Type B pancreatic cell (in vitro differentiated cells): ENCODE measurements around the gene CEPT1. TPM values are rescaled to one million over a fixed set of nuclear protein-coding genes. Genes with fewer than 3 reads are reported as not detected.

Experiments used
- DNase-seq: peaks from one replicate; pipeline ENCODE4 v3.0.0; 2021; ENCODE audit warnings: mixed read lengths; ENCODE audit not compliant: unreplicated experiment; ENCODE audit errors: extremely low spot score
- H3K27ac Mint-ChIP-seq: 2 replicates; pipeline ENCODE4 v1.8.0; 2021; ENCODE audit warnings: mild to moderate bottlenecking, mixed read lengths
- H3K27me3 Mint-ChIP-seq: 2 replicates; pipeline ENCODE4 v1.8.0; 2021; ENCODE audit warnings: mixed read lengths
- H3K36me3 Mint-ChIP-seq: 2 replicates; pipeline ENCODE4 v1.8.0; 2021; ENCODE audit warnings: mixed read lengths
- H3K4me1 Mint-ChIP-seq: one replicate; pipeline ENCODE4 v1.8.0; 2021; ENCODE audit warnings: mixed read lengths; ENCODE audit not compliant: unreplicated experiment
- H3K4me3 Mint-ChIP-seq: 2 replicates; pipeline ENCODE4 v1.8.0; 2021; ENCODE audit warnings: mild to moderate bottlenecking, mixed read lengths
- H3K9me3 Mint-ChIP-seq: 2 replicates; pipeline ENCODE4 v1.8.0; 2021; ENCODE audit warnings: mixed read lengths
- CTCF ChIP-seq: fragments of 200-600 bp; sonication (generic); conservative IDR thresholded peaks from 2 replicates; pipeline ENCODE4 v1.5.0; 2021; ENCODE audit warnings: antibody characterized with exemption, mild to moderate bottlenecking
- total RNA-seq: library from RNA; stranded (reverse); gene quantifications from 2 replicates; pipeline ENCODE4 v1.2.1, GENCODE V29; 2021; ENCODE audit warnings: low replicate concordance

CEPT1 gene
- total RNA-seq, 1 donor from 2014 or later = 41.0 TPM

DNA sequence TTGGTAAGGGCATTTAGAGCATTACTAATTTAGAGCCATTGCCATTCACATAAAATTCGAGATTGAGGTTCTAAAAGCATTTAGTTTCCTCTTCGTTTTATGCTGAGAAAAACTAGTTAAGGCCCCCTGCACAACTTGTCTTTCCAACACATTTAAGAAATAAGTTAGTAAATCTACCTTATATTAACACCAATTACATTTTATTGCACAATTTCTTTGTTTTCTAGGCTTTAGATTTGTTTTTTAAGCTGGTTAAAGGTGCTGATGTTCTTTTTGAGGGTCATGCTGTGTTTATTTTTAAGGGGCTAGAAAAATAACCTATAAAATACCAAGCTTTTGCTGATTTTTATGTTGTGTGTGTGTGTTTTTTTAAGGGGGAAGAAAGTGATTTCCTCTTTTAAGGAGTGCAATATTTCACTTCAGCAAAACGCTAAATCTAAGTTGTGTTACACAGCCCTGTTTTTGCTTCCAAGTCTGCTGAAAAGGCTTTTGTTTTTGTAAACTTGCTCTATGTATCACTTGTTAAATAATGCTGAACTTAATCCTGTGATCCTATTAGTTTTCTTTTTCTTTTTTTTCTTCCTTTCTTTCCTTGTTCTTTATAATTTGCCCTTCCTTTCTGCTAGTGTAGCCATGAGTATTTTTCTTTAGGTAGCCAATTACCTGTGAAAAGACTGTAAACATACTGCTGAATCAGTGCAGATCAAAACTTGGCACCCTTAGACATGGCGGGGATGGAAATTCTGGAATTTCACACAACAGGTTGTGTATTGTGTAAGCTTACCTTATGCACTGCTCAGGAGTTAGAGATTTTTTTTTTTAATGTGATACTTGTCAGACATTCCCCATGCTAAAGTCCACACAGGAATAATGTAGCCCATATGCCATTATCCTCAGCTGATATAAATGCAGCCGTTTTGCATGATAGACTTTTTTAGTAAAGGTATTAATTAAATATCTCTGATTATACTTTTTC, 1.5 kb downstream of the CEPT1 start:
- peaks cover 5% of the 10 kb centered on the region for H3K36me3 Mint-ChIP-seq
- peak overlapping the region; percentile 95 for H3K27ac Mint-ChIP-seq
- DNase-seq = no peak
- no peaks in the 10 kb centered on the region for H3K9me3 Mint-ChIP-seq
- H3K27me3 Mint-ChIP-seq = no peaks in the 10 kb centered on the region
- H3K4me3 Mint-ChIP-seq = peak overlapping the region; percentile 100
- TF ChIP-seq CTCF = no peak
- peaks cover 27% of the 10 kb centered on the region for H3K4me1 Mint-ChIP-seq

DNA sequence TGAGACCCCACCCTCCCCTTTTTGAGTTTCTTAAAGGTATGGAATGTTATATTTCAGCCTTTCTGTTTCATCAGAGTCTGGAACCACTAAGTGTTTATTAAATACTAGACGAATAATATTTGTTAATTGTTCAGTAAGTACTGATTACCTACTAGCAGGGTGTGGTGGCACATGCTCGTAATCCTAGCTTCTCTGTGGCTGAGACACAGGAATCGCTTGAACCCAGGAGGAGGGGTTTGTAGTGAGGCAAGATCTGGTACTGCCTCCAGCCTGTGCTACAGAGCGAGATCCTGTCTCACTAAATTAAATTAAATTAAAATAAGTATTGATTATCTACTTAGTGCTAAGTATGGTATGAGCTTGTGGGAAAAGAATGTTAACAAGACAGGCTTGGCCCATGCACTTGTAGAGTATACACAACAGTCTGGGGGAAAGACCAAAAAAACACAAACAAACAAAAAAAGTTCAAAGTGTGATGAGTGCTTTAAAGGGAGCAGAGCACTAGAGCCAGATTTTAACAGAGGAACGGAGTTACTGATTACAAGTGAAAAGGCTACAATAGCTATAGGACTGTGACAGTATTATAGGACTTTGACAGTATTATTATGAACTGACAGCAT, 2.4 kb downstream of the CEPT1 start:
- no peak for DNase-seq
- no peaks in the 10 kb centered on the region for H3K9me3 Mint-ChIP-seq
- no peak for TF ChIP-seq CTCF
- H3K4me3 Mint-ChIP-seq = peak overlapping the region; percentile 66
- H3K27me3 Mint-ChIP-seq = no peaks in the 10 kb centered on the region
- H3K27ac Mint-ChIP-seq = no peak overlapping the region
- H3K4me1 Mint-ChIP-seq = peaks cover 27% of the 10 kb centered on the region
- H3K36me3 Mint-ChIP-seq = peaks cover 5% of the 10 kb centered on the region

DNA sequence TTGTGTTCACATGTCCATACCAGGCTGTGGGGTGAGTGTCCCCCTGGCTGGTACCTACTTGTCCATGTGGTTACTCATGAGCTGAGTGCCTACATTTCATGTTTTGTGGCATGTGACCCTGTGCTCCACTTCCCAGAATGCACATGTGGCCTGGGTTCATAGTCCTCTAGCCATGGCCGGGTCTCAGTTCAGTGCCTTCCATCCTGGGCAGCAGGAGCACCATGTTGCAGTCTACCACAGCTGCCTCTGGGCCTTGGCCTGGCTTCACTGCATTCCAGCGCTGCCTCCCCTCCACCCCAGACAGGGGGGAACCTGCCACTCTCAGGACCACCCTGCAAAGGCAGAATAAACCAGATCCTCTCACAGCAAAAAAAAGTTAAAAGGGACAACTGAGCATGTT, 5.5 kb downstream of the CEPT1 start:
- H3K27ac Mint-ChIP-seq = no peak overlapping the region
- no peaks in the 10 kb centered on the region for H3K9me3 Mint-ChIP-seq
- H3K36me3 Mint-ChIP-seq = peaks cover 20% of the 10 kb centered on the region
- no peak overlapping the region for H3K4me3 Mint-ChIP-seq
- no peak for DNase-seq
- no peak for TF ChIP-seq CTCF
- H3K4me1 Mint-ChIP-seq = peaks cover 19% of the 10 kb centered on the region
- no peaks in the 10 kb centered on the region for H3K27me3 Mint-ChIP-seq

- no peaks in the 10 kb centered on the region for H3K9me3 Mint-ChIP-seq
- TF ChIP-seq CTCF = no peak
- H3K27ac Mint-ChIP-seq = no peak overlapping the region
- H3K27me3 Mint-ChIP-seq = no peaks in the 10 kb centered on the region
- H3K4me3 Mint-ChIP-seq = no peak overlapping the region
- H3K4me1 Mint-ChIP-seq = peaks cover 16% of the 10 kb centered on the region
- DNase-seq = no peak
- peaks cover 24% of the 10 kb centered on the region for H3K36me3 Mint-ChIP-seq
These were observed 6.1 kb downstream of the CEPT1 start for GRCh38 chr1:111145963-111146768.

GRCh38 chr1:111147948-111148347, 7.9 kb downstream of the CEPT1 start:
- no peaks in the 10 kb centered on the region for H3K27me3 Mint-ChIP-seq
- no peak for DNase-seq
- peaks cover 9% of the 10 kb centered on the region for H3K4me1 Mint-ChIP-seq
- no peak overlapping the region for H3K27ac Mint-ChIP-seq
- H3K36me3 Mint-ChIP-seq = peaks cover 41% of the 10 kb centered on the region
- no peak for TF ChIP-seq CTCF
- no peak overlapping the region for H3K4me3 Mint-ChIP-seq
- no peaks in the 10 kb centered on the region for H3K9me3 Mint-ChIP-seq
